ENCODE data around the gene ANKS1B.

GRCh38 chr12:99700032-99700431 lies 284.7 kb downstream of the ANKS1B start:
- TF ChIP-seq, protein P1, sequence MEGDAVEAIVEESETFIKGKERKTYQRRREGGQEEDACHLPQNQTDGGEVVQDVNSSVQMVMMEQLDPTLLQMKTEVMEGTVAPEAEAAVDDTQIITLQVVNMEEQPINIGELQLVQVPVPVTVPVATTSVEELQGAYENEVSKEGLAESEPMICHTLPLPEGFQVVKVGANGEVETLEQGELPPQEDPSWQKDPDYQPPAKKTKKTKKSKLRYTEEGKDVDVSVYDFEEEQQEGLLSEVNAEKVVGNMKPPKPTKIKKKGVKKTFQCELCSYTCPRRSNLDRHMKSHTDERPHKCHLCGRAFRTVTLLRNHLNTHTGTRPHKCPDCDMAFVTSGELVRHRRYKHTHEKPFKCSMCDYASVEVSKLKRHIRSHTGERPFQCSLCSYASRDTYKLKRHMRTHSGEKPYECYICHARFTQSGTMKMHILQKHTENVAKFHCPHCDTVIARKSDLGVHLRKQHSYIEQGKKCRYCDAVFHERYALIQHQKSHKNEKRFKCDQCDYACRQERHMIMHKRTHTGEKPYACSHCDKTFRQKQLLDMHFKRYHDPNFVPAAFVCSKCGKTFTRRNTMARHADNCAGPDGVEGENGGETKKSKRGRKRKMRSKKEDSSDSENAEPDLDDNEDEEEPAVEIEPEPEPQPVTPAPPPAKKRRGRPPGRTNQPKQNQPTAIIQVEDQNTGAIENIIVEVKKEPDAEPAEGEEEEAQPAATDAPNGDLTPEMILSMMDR (conservative IDR thresholded peaks at IDR 0.05; ENCODE audit: low read length), result no peak
- no peak for TF ChIP-seq EZH2phosphoT487 (IDR thresholded peaks at IDR 0.05; ENCODE audit: borderline replicate concordance)
